GM23248 (cell line): ENCODE measurements around the gene BCL2L14.

Experiments
- EZH2 ChIP-seq: fragments of 200-600 bp; sonication (generic); IDR thresholded peaks from 2 replicates; pipeline ENCODE4 v1.6.1; 2018; ENCODE audit warnings: antibody characterized with exemption, mild to moderate bottlenecking; ENCODE audit not compliant: insufficient read depth, poor library complexity, severe bottlenecking
- EZH2phosphoT487 ChIP-seq: fragments of 200-600 bp; sonication (generic); IDR thresholded peaks from 2 replicates; pipeline ENCODE4 v1.6.1; 2018; ENCODE audit warnings: antibody characterized with exemption, moderate library complexity, mild to moderate bottlenecking, low read depth; ENCODE audit not compliant: insufficient read depth

DNA sequence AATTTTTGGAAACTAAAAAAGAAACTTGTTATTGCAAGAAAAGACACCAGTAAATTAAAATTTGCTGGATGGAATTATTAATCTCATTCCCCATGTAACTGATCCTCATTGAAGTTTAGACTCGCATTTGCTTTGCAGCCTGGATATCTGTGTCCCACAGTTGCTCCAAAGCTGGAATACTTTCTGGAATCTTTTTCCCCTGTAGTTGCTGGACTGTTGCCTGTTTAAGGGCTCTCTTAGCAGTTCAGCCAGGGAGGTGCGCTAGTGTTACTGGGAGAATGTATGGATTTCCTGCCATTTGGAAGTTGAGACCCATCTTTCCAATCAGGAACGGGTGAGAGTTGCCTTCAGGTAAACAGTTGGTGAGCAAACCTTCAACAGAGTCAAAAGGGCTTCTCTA, 20.3 kb downstream of the BCL2L14 start:
- TF ChIP-seq EZH2 (no peak), EZH2phosphoT487 (no peak)
